MM.1S (cell line): Measurements from ENCODE around the gene ITPR1.

Experiments
- DNase-seq: peaks from one replicate; pipeline ENCODE4 v3.0.0-alpha.2; 2015
- H2AFZ ChIP-seq: fragments of 300-600 bp; sonication (generic); 2 replicates; pipeline ENCODE4 v1.6.0; 2016; ENCODE audit warnings: antibody characterized with exemption, low read length
- H3F3A ChIP-seq: fragments of 300-600 bp; sonication (generic); 2 replicates; pipeline ENCODE4 v1.6.1; 2016; ENCODE audit warnings: mild to moderate bottlenecking, antibody characterized with exemption, low read length, moderate library complexity, mixed read lengths; ENCODE audit not compliant: insufficient read depth
- H3K27ac ChIP-seq: fragments of 300-600 bp; sonication (generic); 2 replicates; pipeline ENCODE4 v1.5.1; 2016; ENCODE audit warnings: mild to moderate bottlenecking, low read length
- H3K27me3 ChIP-seq: fragments of 300-600 bp; sonication (generic); replicated peaks from 2 replicates; pipeline ENCODE4 v1.6.0; 2016; ENCODE audit warnings: low read length; ENCODE audit not compliant: insufficient read depth
- H3K36me3 ChIP-seq: fragments of 300-600 bp; sonication (generic); replicated peaks from 2 replicates; pipeline ENCODE4 v1.6.1; 2016; ENCODE audit warnings: mild to moderate bottlenecking, low read length, mixed read lengths; ENCODE audit not compliant: insufficient read depth
- H3K4me1 ChIP-seq: fragments of 300-600 bp; sonication (generic); 2 replicates; pipeline ENCODE4 v1.6.1; 2016; ENCODE audit warnings: low read length, mixed read lengths
- H3K4me2 ChIP-seq: fragments of 300-600 bp; sonication (generic); 2 replicates; pipeline ENCODE4 v1.6.0; 2016; ENCODE audit warnings: low read depth, low read length
- H3K4me3 ChIP-seq: fragments of 300-600 bp; sonication (generic); 2 replicates; pipeline ENCODE4 v1.5.1; 2016; ENCODE audit warnings: low read length, mixed read lengths
- H3K79me2 ChIP-seq: fragments of 300-600 bp; sonication (generic); 2 replicates; pipeline ENCODE4 v1.6.1; 2016; ENCODE audit warnings: mixed run types, low read length, mixed read lengths
- H3K9ac ChIP-seq: fragments of 300-600 bp; sonication (generic); 2 replicates; pipeline ENCODE4 v1.6.1; 2016; ENCODE audit warnings: low read length, mixed read lengths
- H3K9me2 ChIP-seq: fragments of 300-600 bp; sonication (generic); replicated peaks from 2 replicates; pipeline ENCODE4 v1.6.1; 2016; ENCODE audit warnings: mild to moderate bottlenecking, low read length, mixed read lengths; ENCODE audit not compliant: insufficient read depth
- H3K9me3 ChIP-seq: fragments of 300-600 bp; sonication (generic); replicated peaks from 2 replicates; pipeline ENCODE4 v1.6.1; 2016; ENCODE audit warnings: mild to moderate bottlenecking, low read length, mixed read lengths; ENCODE audit not compliant: insufficient read depth
- H4K20me1 ChIP-seq: fragments of 300-600 bp; sonication (generic); 2 replicates; pipeline ENCODE4 v1.6.1; 2016; ENCODE audit warnings: mild to moderate bottlenecking, low read length, moderate library complexity, mixed read lengths; ENCODE audit not compliant: insufficient read depth
- CTCF ChIP-seq: fragments of 300-600 bp; sonication (generic); IDR thresholded peaks from 2 replicates; pipeline ENCODE4 v1.5.1; 2016; ENCODE audit warnings: antibody characterized with exemption, low read length, mixed read lengths
- EZH2 ChIP-seq: fragments of 300-600 bp; sonication (generic); optimal IDR thresholded peaks from 2 replicates; pipeline ENCODE3; 2017; ENCODE audit warnings: low read depth, mild to moderate bottlenecking, antibody characterized with exemption, low read length, mixed read lengths
- EZH2phosphoT487 ChIP-seq: fragments of 300-600 bp; sonication (generic); IDR thresholded peaks from 2 replicates; pipeline ENCODE4 v1.6.1; 2018; ENCODE audit warnings: antibody characterized with exemption, low read length

ITPR1 gene

GRCh38 chr3:4613366-4613765, 120.2 kb downstream of the ITPR1 start:
- TF ChIP-seq EZH2 = no peak
- no peak for TF ChIP-seq EZH2phosphoT487
- no peak for TF ChIP-seq CTCF
- no peak overlapping the region for H3K4me3 ChIP-seq
- no peaks in the 10 kb centered on the region for H3K4me1 ChIP-seq
- H3K36me3 ChIP-seq = no peaks in the 10 kb centered on the region
- no peaks in the 10 kb centered on the region for H3K9me2 ChIP-seq
- no peak overlapping the region for H2AFZ ChIP-seq
- no peak overlapping the region for H3K9ac ChIP-seq
- no peaks in the 10 kb centered on the region for H3K27me3 ChIP-seq
- H3F3A ChIP-seq = no peaks in the 10 kb centered on the region
- H3K9me3 ChIP-seq = no peaks in the 10 kb centered on the region
- H3K4me2 ChIP-seq = no peak overlapping the region
- no peaks in the 10 kb centered on the region for H4K20me1 ChIP-seq
- no peak for DNase-seq
- no peaks in the 10 kb centered on the region for H3K79me2 ChIP-seq
- H3K27ac ChIP-seq = no peak overlapping the region

GRCh38 chr3:4614070-4614469, 120.9 kb downstream of the ITPR1 start:
- Histone ChIP-seq H3K27ac (no peak overlapping the region), H3K36me3 (no peaks in the 10 kb centered on the region), H3K4me3 (no peak overlapping the region), H2AFZ (no peak overlapping the region), H3K27me3 (no peaks in the 10 kb centered on the region), H3F3A (no peaks in the 10 kb centered on the region), H4K20me1 (no peaks in the 10 kb centered on the region), H3K9me3 (no peaks in the 10 kb centered on the region), H3K79me2 (no peaks in the 10 kb centered on the region), H3K4me1 (no peaks in the 10 kb centered on the region), H3K9me2 (no peaks in the 10 kb centered on the region), H3K9ac (no peak overlapping the region), H3K4me2 (no peak overlapping the region)
- no peak for TF ChIP-seq EZH2phosphoT487
- no peak for TF ChIP-seq EZH2
- TF ChIP-seq CTCF = no peak
- DNase-seq = no peak

GRCh38 chr3:4614927-4615326, 121.8 kb downstream of the ITPR1 start:
- H3K9me3 ChIP-seq = no peaks in the 10 kb centered on the region
- H3K4me2 ChIP-seq = no peak overlapping the region
- no peaks in the 10 kb centered on the region for H3K4me1 ChIP-seq
- H3K4me3 ChIP-seq = no peak overlapping the region
- TF ChIP-seq EZH2 (no peak), CTCF (no peak), EZH2phosphoT487 (no peak)
- H3K79me2 ChIP-seq = no peaks in the 10 kb centered on the region
- no peak for DNase-seq
- H3K27me3 ChIP-seq = no peaks in the 10 kb centered on the region
- H3K9ac ChIP-seq = no peak overlapping the region
- no peaks in the 10 kb centered on the region for H3F3A ChIP-seq
- H3K9me2 ChIP-seq = no peaks in the 10 kb centered on the region
- H2AFZ ChIP-seq = no peak overlapping the region
- H3K27ac ChIP-seq = no peak overlapping the region
- no peaks in the 10 kb centered on the region for H3K36me3 ChIP-seq
- H4K20me1 ChIP-seq = no peaks in the 10 kb centered on the region
